Progenitor cell of endocrine pancreas (in vitro differentiated cells): ENCODE results near the gene DRGX. TPM values are rescaled to one million over a fixed set of nuclear protein-coding genes. Genes with fewer than 3 reads are reported as not detected.

Experiments
- DNase-seq: peaks from one replicate; pipeline ENCODE4 v3.0.0; 2021; ENCODE audit warnings: low spot score; ENCODE audit not compliant: unreplicated experiment
- H3K27ac Mint-ChIP-seq: 2 replicates; pipeline ENCODE4 v1.8.0; 2021; ENCODE audit warnings: mild to moderate bottlenecking, moderate library complexity, mixed read lengths
- H3K27me3 Mint-ChIP-seq: 2 replicates; pipeline ENCODE4 v1.8.0; 2021; ENCODE audit warnings: mixed read lengths
- H3K36me3 Mint-ChIP-seq: 2 replicates; pipeline ENCODE4 v1.8.0; 2022; ENCODE audit warnings: mixed read lengths; ENCODE audit not compliant: insufficient read depth
- H3K4me1 Mint-ChIP-seq: 2 replicates; pipeline ENCODE4 v1.8.0; 2021; ENCODE audit warnings: low read depth, mixed read lengths
- H3K4me3 Mint-ChIP-seq: 2 replicates; pipeline ENCODE4 v1.8.0; 2021; ENCODE audit warnings: low read depth, mild to moderate bottlenecking, moderate library complexity, mixed read lengths
- H3K9me3 Mint-ChIP-seq: 2 replicates; pipeline ENCODE4 v1.8.0; 2021; ENCODE audit warnings: low read depth, mixed read lengths
- CTCF ChIP-seq: fragments of 200-600 bp; sonication (generic); IDR thresholded peaks from one replicate; pipeline ENCODE4 v1.5.0; 2021; ENCODE audit warnings: antibody characterized with exemption, mild to moderate bottlenecking; ENCODE audit not compliant: unreplicated experiment
- total RNA-seq: library from RNA; stranded (reverse); gene quantifications from 2 replicates; pipeline ENCODE4 v1.2.1, GENCODE V29; 2021

Gene DRGX
- total RNA-seq, 1 donor from 2014 or later: not detected

GRCh38 chr10:49387071-49387470, 8.8 kb downstream of the DRGX start:
- Mint-ChIP-seq H3K36me3 (no peaks in the 10 kb centered on the region), H3K9me3 (no peaks in the 10 kb centered on the region), H3K27me3 (peaks cover 57% of the 10 kb centered on the region), H3K4me3 (no peak overlapping the region), H3K27ac (no peak overlapping the region), H3K4me1 (no peaks in the 10 kb centered on the region)
- no peak for DNase-seq
- TF ChIP-seq CTCF: no peak

DNA sequence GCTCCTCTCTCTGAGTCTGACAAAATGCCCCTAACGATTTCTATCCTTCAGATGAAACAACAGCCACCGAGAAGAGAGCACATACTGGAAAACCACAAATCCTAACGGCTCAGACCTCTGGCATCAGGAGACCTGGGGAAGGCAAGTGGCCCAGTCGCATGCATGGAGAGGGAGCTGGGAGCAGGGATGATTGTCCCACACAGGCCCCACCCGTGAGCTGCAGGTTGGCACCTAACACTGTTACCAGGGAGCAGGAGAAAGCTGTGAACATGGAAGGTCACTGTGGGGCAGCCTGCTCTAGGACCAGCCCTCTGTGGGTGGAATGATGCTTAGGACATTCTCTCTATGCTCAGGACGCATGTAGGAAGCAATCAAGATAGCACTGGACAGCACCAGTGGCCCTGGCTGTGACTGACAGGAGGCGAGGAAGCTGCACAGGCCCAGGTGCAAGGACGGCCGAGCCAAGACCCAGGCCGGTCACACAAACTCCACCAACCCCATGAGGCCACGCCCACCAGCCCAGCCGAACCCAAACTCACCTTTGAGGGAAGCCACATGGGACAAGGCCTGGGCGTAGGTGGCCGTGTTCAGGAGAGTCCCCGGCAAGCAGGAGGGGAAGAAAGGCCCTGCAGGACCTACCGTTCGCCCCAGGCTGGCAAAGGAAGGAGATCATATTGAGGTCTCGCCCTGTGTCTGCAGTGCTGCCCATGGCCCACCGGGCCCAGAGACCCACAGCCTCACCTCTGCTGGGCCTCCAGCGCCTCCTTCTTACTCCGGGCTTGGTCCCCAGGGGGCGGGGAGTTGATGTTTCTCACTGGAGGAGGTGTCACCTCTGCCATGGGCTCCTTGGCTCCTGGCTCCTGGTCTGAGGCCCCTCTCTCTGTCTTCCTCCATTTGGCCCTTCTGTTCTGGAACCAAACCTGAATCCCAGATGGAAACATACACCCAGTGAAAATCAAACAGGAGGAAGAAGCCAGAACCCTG, 9.7 kb downstream of the DRGX start:
- Mint-ChIP-seq H3K9me3 (no peaks in the 10 kb centered on the region), H3K27me3 (peaks cover 51% of the 10 kb centered on the region), H3K4me3 (no peak overlapping the region), H3K27ac (no peak overlapping the region), H3K4me1 (no peaks in the 10 kb centered on the region), H3K36me3 (no peaks in the 10 kb centered on the region)
- no peak for TF ChIP-seq CTCF
- no peak for DNase-seq

DNA sequence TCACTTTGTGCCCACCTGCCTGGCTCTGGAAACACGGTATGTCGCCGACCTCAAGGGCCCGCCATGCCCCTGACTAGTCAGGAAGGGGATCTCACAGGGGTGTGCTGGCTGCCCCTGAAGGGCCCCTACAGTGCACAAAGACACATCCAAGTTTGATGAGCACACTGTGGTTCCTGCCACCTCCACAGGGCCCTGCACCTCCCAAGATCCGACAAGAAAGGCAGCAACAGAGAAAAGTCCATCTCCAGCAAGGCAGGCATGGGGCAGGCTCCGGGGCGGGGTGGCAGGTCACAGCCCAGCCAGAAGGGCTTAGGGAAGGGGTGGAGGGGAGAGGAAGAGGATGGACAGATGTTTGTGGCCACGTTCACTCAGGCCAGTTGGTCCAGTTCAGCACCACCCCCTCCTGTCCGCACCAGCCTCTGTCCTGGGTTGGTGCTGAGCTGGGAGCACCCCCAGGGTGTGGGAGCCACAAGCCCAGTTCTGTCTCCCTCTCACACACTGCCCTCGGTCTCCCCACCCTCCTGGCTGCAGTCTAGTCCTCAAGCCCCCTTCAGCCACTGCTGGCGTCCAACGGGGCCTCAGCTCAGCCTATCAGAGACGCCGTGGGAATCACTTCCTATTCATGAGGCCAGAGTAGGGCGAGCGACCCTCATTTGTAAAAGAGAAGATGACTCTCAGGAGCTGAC, 11.5 kb downstream of the DRGX start:
- Mint-ChIP-seq H3K4me1 (no peaks in the 10 kb centered on the region), H3K27me3 (peaks cover 41% of the 10 kb centered on the region)

GRCh38 chr10:49383853-49384252, 12.0 kb downstream of the DRGX start:
- H3K9me3 Mint-ChIP-seq: no peaks in the 10 kb centered on the region
- no peak overlapping the region for H3K4me3 Mint-ChIP-seq
- no peak for TF ChIP-seq CTCF
- DNase-seq: no peak
- no peak overlapping the region for H3K27ac Mint-ChIP-seq
- no peaks in the 10 kb centered on the region for H3K4me1 Mint-ChIP-seq
- H3K36me3 Mint-ChIP-seq: no peaks in the 10 kb centered on the region
- peaks cover 36% of the 10 kb centered on the region for H3K27me3 Mint-ChIP-seq

More for the DNA sequence above, 11.5 kb downstream of the DRGX start:
- no peak for TF ChIP-seq CTCF
- Mint-ChIP-seq H3K36me3 (no peaks in the 10 kb centered on the region), H3K27ac (no peak overlapping the region), H3K9me3 (no peaks in the 10 kb centered on the region), H3K4me3 (no peak overlapping the region)
- DNase-seq: no peak

DNA sequence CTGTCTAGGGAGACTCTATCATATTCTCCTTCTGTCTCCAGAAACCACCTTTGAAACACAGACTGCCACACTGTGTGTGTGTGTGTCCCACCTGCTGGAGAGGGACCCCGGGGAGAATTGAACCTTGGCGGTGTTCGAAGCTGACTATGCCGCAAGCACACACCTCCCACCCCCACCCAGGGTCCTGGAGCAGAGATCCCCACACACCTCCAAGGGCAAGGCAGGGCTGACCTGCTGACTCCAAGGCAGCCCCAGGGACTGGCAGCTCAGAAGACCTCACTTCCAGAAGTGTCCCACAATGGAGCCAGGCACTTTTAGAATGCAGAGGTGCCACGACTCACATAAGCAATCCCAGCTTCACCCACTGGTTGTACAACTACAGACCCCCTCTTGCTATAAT, 13.1 kb downstream of the DRGX start:
- no peak for TF ChIP-seq CTCF
- DNase-seq: no peak
- H3K4me1 Mint-ChIP-seq: no peaks in the 10 kb centered on the region

More for the DNA sequence above, 13.1 kb downstream of the DRGX start:
- H3K9me3 Mint-ChIP-seq: no peaks in the 10 kb centered on the region
- no peaks in the 10 kb centered on the region for H3K36me3 Mint-ChIP-seq
- H3K4me3 Mint-ChIP-seq: no peak overlapping the region
- no peak overlapping the region for H3K27ac Mint-ChIP-seq
- H3K27me3 Mint-ChIP-seq: peaks cover 26% of the 10 kb centered on the region
